ENCODE results near the gene MRPL55. TPM values are rescaled to one million over a fixed set of nuclear protein-coding genes. Genes with fewer than 3 reads are reported as not detected.

MRPL55 gene
- total and polyA plus RNA-seq, 12 donors = 38.0 to 174 (median 48.2) TPM

- WGBS, 2 donors = 11 to 12% methylated on average over 34 of the region's 34 CpGs
- no peak for DNase-seq
- TF ChIP-seq, protein P1, sequence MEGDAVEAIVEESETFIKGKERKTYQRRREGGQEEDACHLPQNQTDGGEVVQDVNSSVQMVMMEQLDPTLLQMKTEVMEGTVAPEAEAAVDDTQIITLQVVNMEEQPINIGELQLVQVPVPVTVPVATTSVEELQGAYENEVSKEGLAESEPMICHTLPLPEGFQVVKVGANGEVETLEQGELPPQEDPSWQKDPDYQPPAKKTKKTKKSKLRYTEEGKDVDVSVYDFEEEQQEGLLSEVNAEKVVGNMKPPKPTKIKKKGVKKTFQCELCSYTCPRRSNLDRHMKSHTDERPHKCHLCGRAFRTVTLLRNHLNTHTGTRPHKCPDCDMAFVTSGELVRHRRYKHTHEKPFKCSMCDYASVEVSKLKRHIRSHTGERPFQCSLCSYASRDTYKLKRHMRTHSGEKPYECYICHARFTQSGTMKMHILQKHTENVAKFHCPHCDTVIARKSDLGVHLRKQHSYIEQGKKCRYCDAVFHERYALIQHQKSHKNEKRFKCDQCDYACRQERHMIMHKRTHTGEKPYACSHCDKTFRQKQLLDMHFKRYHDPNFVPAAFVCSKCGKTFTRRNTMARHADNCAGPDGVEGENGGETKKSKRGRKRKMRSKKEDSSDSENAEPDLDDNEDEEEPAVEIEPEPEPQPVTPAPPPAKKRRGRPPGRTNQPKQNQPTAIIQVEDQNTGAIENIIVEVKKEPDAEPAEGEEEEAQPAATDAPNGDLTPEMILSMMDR (IDR thresholded peaks at IDR 0.05) = no peak
- ATAC-seq = no peak
- no peaks in the 10 kb centered on the region for H3K36me3 ChIP-seq
- no peak overlapping the region for H3K27ac ChIP-seq
- H3K4me3 ChIP-seq = peak overlapping the region in 4 of 10 donors; percentile 2 to 42 (median 10)
- H3K27me3 ChIP-seq = peaks cover 53 to 99% (median 90%) of the 10 kb centered on the region in 7 donors
- H3K4me1 ChIP-seq = peaks cover 0 to 22% (median 14%) of the 10 kb centered on the region in 9 donors
- intact Hi-C loops (cut with DNase I) = no loop called here
- H3K9me3 ChIP-seq = no peaks in the 10 kb centered on the region
Observed at GRCh38 chr1:228060458-228061190, 48.5 kb downstream of the MRPL55 start.

- peaks cover 0 to under 1% (median 0%) of the 10 kb centered on the region in 11 donors for H3K9me3 ChIP-seq
- DNase-seq = no peak
- H3K27ac ChIP-seq = no peak overlapping the region
- intact Hi-C loops (cut with DNase I) = loop anchor here in 1 of 10 donors (10.0 kb wide), 1 partner anchor 55 kb away; the partner anchor contains the start of gene WNT3A
- TF ChIP-seq, protein P1 (IDR thresholded peaks at IDR 0.05) = no peak
- peak in 4 of 8 donors; percentile 14 to 47 (median 18) for ATAC-seq
- peaks cover 0 to 22% (median 14%) of the 10 kb centered on the region in 9 donors for H3K4me1 ChIP-seq
- peak overlapping the region in 4 of 10 donors; percentile 2 to 42 (median 10) for H3K4me3 ChIP-seq
- 2 to 4% methylated on average over 29 to 33 of the region's 33 CpGs for WGBS, 2 donors
- H3K27me3 ChIP-seq = peaks cover 49 to 93% (median 87%) of the 10 kb centered on the region in 7 donors
- H3K36me3 ChIP-seq = no peaks in the 10 kb centered on the region
Observed at GRCh38 chr1:228059634-228060457, 49.3 kb downstream of the MRPL55 start.

- DNase-seq (no peak), ATAC-seq (peak in 1 of 8 donors; percentile 19)
- 6 to 8% methylated on average over 58 to 66 of the region's 66 CpGs for WGBS, 2 donors
- peak overlapping the region in 1 of 10 donors; percentile 42 for H3K4me3 ChIP-seq
- TF ChIP-seq, protein P1 (IDR thresholded peaks at IDR 0.05) = no peak
- intact Hi-C loops (cut with DNase I) = loop anchor here in 1 of 10 donors (10.0 kb wide), 1 partner anchor 54 kb away; the partner anchor contains the start of gene WNT3A
- H3K27ac ChIP-seq = no peak overlapping the region
- H3K9me3 ChIP-seq = peaks cover 0 to 8% (median 0%) of the 10 kb centered on the region in 11 donors
- H3K27me3 ChIP-seq = peaks cover 49 to 88% (median 82%) of the 10 kb centered on the region in 7 donors
- H3K4me1 ChIP-seq = peaks cover 0 to 22% (median 14%) of the 10 kb centered on the region in 9 donors
- no peaks in the 10 kb centered on the region for H3K36me3 ChIP-seq
Observed at GRCh38 chr1:228058949-228059633, 50.0 kb downstream of the MRPL55 start.

All from heart right ventricle (tissue), 16 donors.